H9 (cell line): ENCODE results near the gene SLC44A1. TPM values are rescaled to one million over a fixed set of nuclear protein-coding genes. Genes with fewer than 3 reads are reported as not detected.

Source experiments
- DNase-seq: peaks from one replicate; pipeline ENCODE4 v3.0.0-alpha.2; 2017
- H2AFZ ChIP-seq: one replicate; pipeline ENCODE4 v1.6.1; 2013; ENCODE audit warnings: mild to moderate bottlenecking, low read length, control low read depth, moderate library complexity
- H2AK5ac ChIP-seq: 2 replicates; pipeline ENCODE4 v1.6.1; 2013; ENCODE audit warnings: low read length, control low read depth, mixed read lengths; ENCODE audit not compliant: insufficient read length
- H2BK120ac ChIP-seq: one replicate; pipeline ENCODE4 v1.6.1; 2013; ENCODE audit warnings: low read depth, mild to moderate bottlenecking, low read length, control low read depth, inconsistent platforms; ENCODE audit not compliant: poor library complexity, severe bottlenecking
- H2BK12ac ChIP-seq: 2 replicates; pipeline ENCODE4 v1.6.1; 2013; ENCODE audit warnings: low read length, control low read depth, mixed read lengths, low read depth; ENCODE audit not compliant: insufficient read length
- H2BK15ac ChIP-seq: 2 replicates; pipeline ENCODE4 v1.6.1; 2013; ENCODE audit warnings: low read depth, low read length, control low read depth
- H2BK20ac ChIP-seq: one replicate; pipeline ENCODE4 v1.6.1; 2013; ENCODE audit warnings: low read depth, mild to moderate bottlenecking, low read length, control low read depth, inconsistent platforms; ENCODE audit not compliant: poor library complexity, severe bottlenecking
- H2BK5ac ChIP-seq: 2 replicates; pipeline ENCODE4 v1.6.1; 2013; ENCODE audit warnings: low read length, control low read depth, mixed read lengths; ENCODE audit not compliant: insufficient read length
- H3K14ac ChIP-seq: 2 replicates; pipeline ENCODE4 v1.6.1; 2013; ENCODE audit warnings: low read length, control low read depth; ENCODE audit not compliant: insufficient read depth
- H3K18ac ChIP-seq: 2 replicates; pipeline ENCODE4 v1.6.1; 2013; ENCODE audit warnings: low read depth, mild to moderate bottlenecking, mixed read lengths, low read length, control low read depth; ENCODE audit not compliant: insufficient read length
- H3K23ac ChIP-seq: 2 replicates; pipeline ENCODE4 v1.6.1; 2013; ENCODE audit warnings: low read length, control low read depth, mixed read lengths, low read depth; ENCODE audit not compliant: insufficient read length
- H3K23me2 ChIP-seq: 2 replicates; pipeline ENCODE4 v1.6.1; 2013; ENCODE audit warnings: low read depth, mild to moderate bottlenecking, mixed read lengths, low read length, control low read depth; ENCODE audit not compliant: insufficient read length, poor library complexity, severe bottlenecking
- H3K27ac ChIP-seq: 2 replicates; pipeline ENCODE4 v1.5.1; 2013; ENCODE audit warnings: low read length, control low read depth, mixed read lengths, low read depth; ENCODE audit not compliant: insufficient read length
- H3K27me3 ChIP-seq: 2 replicates; pipeline ENCODE4 v1.6.1; 2013; ENCODE audit warnings: low read length, control low read depth, inconsistent platforms; ENCODE audit not compliant: insufficient read depth
- H3K4ac ChIP-seq: 2 replicates; pipeline ENCODE4 v1.6.1; 2013; ENCODE audit warnings: low read depth, mild to moderate bottlenecking, control low read depth, inconsistent platforms, low read length, moderate library complexity
- H3K4me1 ChIP-seq: 2 replicates; pipeline ENCODE4 v1.6.1; 2013; ENCODE audit warnings: low read length, control low read depth, inconsistent platforms; ENCODE audit not compliant: insufficient read depth
- H3K4me2 ChIP-seq: 2 replicates; pipeline ENCODE4 v1.6.1; 2013; ENCODE audit warnings: low read length, control low read depth, mixed read lengths; ENCODE audit not compliant: insufficient read length, insufficient read depth
- H3K56ac ChIP-seq: 2 replicates; pipeline ENCODE4 v1.6.1; 2013; ENCODE audit warnings: low read depth, mild to moderate bottlenecking, mixed read lengths, low read length, control low read depth; ENCODE audit not compliant: insufficient read length
- H3K79me1 ChIP-seq: 2 replicates; pipeline ENCODE4 v1.6.1; 2013; ENCODE audit warnings: low read depth, mild to moderate bottlenecking, moderate library complexity, low read length, control low read depth, inconsistent platforms; ENCODE audit not compliant: insufficient read depth, poor library complexity, severe bottlenecking
- H3K79me2 ChIP-seq: 2 replicates; pipeline ENCODE4 v1.6.1; 2013; ENCODE audit warnings: low read length, control low read depth, inconsistent platforms; ENCODE audit not compliant: insufficient read depth
- H3K9ac ChIP-seq: 2 replicates; pipeline ENCODE4 v1.6.1; 2013; ENCODE audit warnings: low read length, control low read depth, mixed read lengths; ENCODE audit not compliant: insufficient read length; ENCODE audit errors: extremely low read depth
- H3K9me3 ChIP-seq: one replicate; pipeline ENCODE4 v1.6.1; 2013; ENCODE audit warnings: low read depth, low read length, inconsistent platforms; ENCODE audit not compliant: control insufficient read depth
- H3T11ph ChIP-seq: one replicate; pipeline ENCODE4 v1.6.1; 2013; ENCODE audit warnings: mild to moderate bottlenecking, low read length, control low read depth, inconsistent platforms
- H4K20me1 ChIP-seq: one replicate; pipeline ENCODE4 v1.6.1; 2013; ENCODE audit not compliant: control insufficient read depth, insufficient read length, insufficient read depth
- H4K5ac ChIP-seq: 2 replicates; pipeline ENCODE4 v1.6.1; 2013; ENCODE audit warnings: low read depth, mild to moderate bottlenecking, mixed read lengths, low read length, control low read depth; ENCODE audit not compliant: insufficient read length
- H4K8ac ChIP-seq: replicated peaks from 2 replicates; pipeline ENCODE4 v1.6.1; 2013; ENCODE audit warnings: low read length, control low read depth, mixed read lengths, low read depth; ENCODE audit not compliant: insufficient read length
- H4K91ac ChIP-seq: 2 replicates; pipeline ENCODE4 v1.6.1; 2013; ENCODE audit warnings: low read depth, mild to moderate bottlenecking, moderate library complexity, mixed read lengths, low read length, control low read depth; ENCODE audit not compliant: insufficient read length
- H3K27ac Mint-ChIP-seq, 3 experiments: 2 replicates in 2 of 3; 3 replicates in 1 of 3; pipeline ENCODE4 v1.8.0; 2020 to 2021; ENCODE audit warnings: mixed read lengths in 3 of 3, mild to moderate bottlenecking in 1 of 3, moderate library complexity in 1 of 3
- H3K27me3 Mint-ChIP-seq: 2 replicates; pipeline ENCODE4 v1.8.0; 2021; ENCODE audit warnings: low read depth, mild to moderate bottlenecking, moderate library complexity, mixed read lengths
- H3K36me3 Mint-ChIP-seq, 3 experiments: 2 replicates in 2 of 3; 3 replicates in 1 of 3; pipeline ENCODE4 v1.8.0; 2020 to 2021; ENCODE audit warnings: low read depth in 3 of 3, mixed read lengths in 3 of 3; ENCODE audit not compliant: insufficient read depth in 1 of 3
- H3K4me1 Mint-ChIP-seq, 2 experiments: 2 replicates each; pipeline ENCODE4 v1.8.0; 2020; ENCODE audit warnings: mixed read lengths in 2 of 2
- H3K4me3 Mint-ChIP-seq, 2 experiments: 2 replicates in 1 of 2; 3 replicates in 1 of 2; pipeline ENCODE4 v1.8.0; 2020 to 2021; ENCODE audit warnings: mild to moderate bottlenecking in 2 of 2, mixed read lengths in 2 of 2, moderate library complexity in 1 of 2
- H3K9me3 Mint-ChIP-seq, 2 experiments: 2 replicates in 1 of 2; 3 replicates in 1 of 2; pipeline ENCODE4 v1.8.0; 2020; ENCODE audit warnings: mild to moderate bottlenecking in 2 of 2, mixed read lengths in 2 of 2, moderate library complexity in 1 of 2
- CTCF ChIP-seq: fragments of 200-600 bp; sonication (generic); conservative IDR thresholded peaks from 3 replicates; pipeline ENCODE4 v1.8.0; 2021; ENCODE audit warnings: antibody characterized with exemption, mild to moderate bottlenecking
- WGBS: extraction: QIAGEN DNeasy Blood & Tissue Kit; methylation state at CpG from one replicate; pipeline ENCODE4 v1.1.7; 2013; ENCODE audit warnings: missing lambda C conversion rate, low lambda C conversion rate, mixed read lengths; ENCODE audit not compliant: insufficient read length; ENCODE audit errors: extremely low coverage; 5-methylcytosine and 5-hydroxymethylcytosine counted together
- total RNA-seq: library from RNA; stranded (reverse); gene quantifications from 2 replicates; pipeline ENCODE4 v1.2.1, GENCODE V29; 2021

SLC44A1 gene
- total RNA-seq, 1 experiment from 2014 or later = 60.7 TPM

- no peaks in the 10 kb centered on the region for H3K27me3 Mint-ChIP-seq
- Histone ChIP-seq H3K23ac (no peak overlapping the region), H2BK120ac (no peak overlapping the region), H3K14ac (no peak overlapping the region), H2AFZ (no peak overlapping the region), H3K79me1 (no peaks in the 10 kb centered on the region), H3K27ac (no peak overlapping the region), H3K4me1 (no peaks in the 10 kb centered on the region), H3K4me2 (no peak overlapping the region), H3K27me3 (no peaks in the 10 kb centered on the region), H3K4ac (no peak overlapping the region), H3K79me2 (no peaks in the 10 kb centered on the region), H4K8ac (no peak overlapping the region), H4K20me1 (no peaks in the 10 kb centered on the region), H3K18ac (no peak overlapping the region), H3K9me3 (no peaks in the 10 kb centered on the region), H2BK20ac (no peak overlapping the region), H3K23me2 (no peaks in the 10 kb centered on the region), H2BK5ac (no peak overlapping the region), H2BK12ac (no peak overlapping the region), H3K9ac (no peak overlapping the region), H4K5ac (no peak overlapping the region), H2BK15ac (no peak overlapping the region), H3T11ph (no peak overlapping the region), H2AK5ac (no peak overlapping the region), H4K91ac (no peak overlapping the region), H3K56ac (no peak overlapping the region)
- TF ChIP-seq CTCF = no peak
- no peaks in the 10 kb centered on the region for H3K9me3 Mint-ChIP-seq
- no CpG with 5 or more reads among the region's 2 CpGs for WGBS
- peaks cover 4 to 7% of the 10 kb centered on the region in 2 experiments for H3K4me1 Mint-ChIP-seq
- peaks cover 0 to 8% (median 4%) of the 10 kb centered on the region in 3 experiments; a peak in 3 of 7 replicates for H3K36me3 Mint-ChIP-seq
- H3K27ac Mint-ChIP-seq = no peak overlapping the region
- no peak overlapping the region for H3K4me3 Mint-ChIP-seq
- no peak for DNase-seq
Observed at GRCh38 chr9:105344283-105344682, 99.8 kb downstream of the SLC44A1 start.
